Upper lobe of left lung (tissue), 6 donors: ENCODE measurements around the gene AFF4. TPM values are rescaled to one million over a fixed set of nuclear protein-coding genes. Genes with fewer than 3 reads are reported as not detected.
A peak's percentile ranks its signal among the peaks of the same experiment; 100 is the strongest.
"Not testable (repeated sequence)": the region's sequence is repeated elsewhere in the genome, so short reads cannot be mapped to it uniquely, and the experiment has no call there.

ENCODE experiments used
- ATAC-seq, 2 donors: fragments of 200-7000 bp; cut with Tn5 transposase; one replicate each; pipeline ENCODE4 v1.9.1; 2022; ENCODE audit warnings: mild to moderate bottlenecking in 2 of 2, moderate library complexity in 2 of 2; ENCODE audit not compliant: low FRiP score in 2 of 2
- DNase-seq, 2 donors: peaks; one replicate each; pipeline ENCODE4 v3.0.0-alpha.2; 2019 to 2020
- H3K27ac ChIP-seq, 4 donors: fragments of 200-600 bp; sonication (generic); one replicate each; pipeline ENCODE4 v1.5.1; 2016 to 2019
- H3K27me3 ChIP-seq, 4 donors: fragments of 200-600 bp; sonication (generic); one replicate each; pipeline ENCODE4 v1.5.1; 2017 to 2019
- H3K36me3 ChIP-seq, 4 donors: fragments of 200-600 bp; sonication (generic); one replicate each; pipeline ENCODE4 v1.5.1; 2016 to 2019
- H3K4me1 ChIP-seq, 4 donors: fragments of 200-600 bp; sonication (generic); one replicate each; pipeline ENCODE4 v1.5.1; 2018 to 2019
- H3K4me3 ChIP-seq, 4 donors: fragments of 200-600 bp; sonication (generic); one replicate each; pipeline ENCODE4 v1.5.1; 2017 to 2019; ENCODE audit warnings: mild to moderate bottlenecking in 2 of 4, moderate library complexity in 1 of 4
- H3K9me3 ChIP-seq, 4 donors: fragments of 200-600 bp; sonication (generic); one replicate each; pipeline ENCODE4 v1.5.1; 2018 to 2019
- CTCF ChIP-seq, 6 experiments: fragments of 450-650 bp in 4 of 6; fragments of 200-600 bp in 2 of 6; sonication (generic) in 2 of 6; IDR thresholded peaks; one replicate each; pipeline ENCODE4 v1.5.1; 2016 to 2019; ENCODE audit warnings: antibody characterized with exemption in 6 of 6
- EP300 ChIP-seq, 4 donors: sonication (generic); formaldehyde crosslinking; IDR thresholded peaks; one replicate each; pipeline ENCODE4 v1.5.1; 2017; ENCODE audit warnings: antibody characterized with exemption in 4 of 4, control low read depth in 2 of 4
- POLR2A ChIP-seq, 4 donors: fragments of 450-650 bp; IDR thresholded peaks; one replicate each; pipeline ENCODE4 v1.5.1; 2016 to 2017; ENCODE audit warnings: antibody characterized with exemption in 4 of 4, mild to moderate bottlenecking in 2 of 4
- POLR2AphosphoS5 ChIP-seq, 2 donors: sonication (generic); formaldehyde crosslinking; IDR thresholded peaks; one replicate each; pipeline ENCODE4 v1.5.1; 2017; ENCODE audit warnings: antibody characterized with exemption in 2 of 2
- WGBS, 2 donors: methylation state at CpG; one replicate each; pipeline ENCODE4 v1.1.5; 2017 to 2018; 5-methylcytosine and 5-hydroxymethylcytosine counted together
- total RNA-seq, 6 donors: library from RNA; depleted of rRNA in 4 of 6; stranded (reverse); fragments of >200 nt in 4 of 6; gene quantifications; one replicate each; pipeline versions ENCODE4 v1.1.0 to v1.2.1, GENCODE V29; 2016 to 2021
- donor health status: DM: no; HTN: no; CAD: no; lungs with moderate emphysema.
- donor health status: DM: no; HTN: yes; CAD: no; lungs with severe emphysema.

The AFF4 gene
- total RNA-seq, 6 donors from 2014 or later: 60.8 to 94.5 (median 72.8) TPM

GRCh38 chr5:132998556-132998955 lies 35.1 kb upstream of the AFF4 start:
- H3K27me3 ChIP-seq: no peaks in the 10 kb centered on the region
- ATAC-seq: peak in 1 of 2 donors; percentile 29
- peaks cover 3 to 38% (median 14%) of the 10 kb centered on the region in 4 donors for H3K36me3 ChIP-seq
- no peak for DNase-seq
- no peak overlapping the region for H3K27ac ChIP-seq
- WGBS, 2 donors: 90 to 97% methylated on average over 2 of the region's 2 CpGs
- H3K9me3 ChIP-seq: no peaks in the 10 kb centered on the region
- no peak overlapping the region for H3K4me3 ChIP-seq
- TF ChIP-seq EP300 (IDR thresholded peaks at IDR 0.05) (no peak), CTCF (IDR thresholded peaks at IDR 0.05) (no peak), POLR2AphosphoS5 (IDR thresholded peaks at IDR 0.05) (no peak), POLR2A (IDR thresholded peaks at IDR 0.05) (no peak)
- H3K4me1 ChIP-seq: no peaks in the 10 kb centered on the region

- Histone ChIP-seq H3K27ac (no peak overlapping the region), H3K9me3 (no peaks in the 10 kb centered on the region), H3K4me3 (no peak overlapping the region), H3K27me3 (no peaks in the 10 kb centered on the region), H3K4me1 (no peaks in the 10 kb centered on the region), H3K36me3 (peaks cover 0 to 24% (median 5%) of the 10 kb centered on the region in 4 donors)
- no peak for DNase-seq
- TF ChIP-seq EP300 (IDR thresholded peaks at IDR 0.05): no peak
- no peak for TF ChIP-seq POLR2AphosphoS5 (IDR thresholded peaks at IDR 0.05)
- no peak for TF ChIP-seq CTCF (IDR thresholded peaks at IDR 0.05)
- TF ChIP-seq POLR2A (IDR thresholded peaks at IDR 0.05): no peak
- 69 to 77% methylated on average over 1 of the region's 1 CpG for WGBS, 2 donors
- ATAC-seq: no peak
Measured at GRCh38 chr5:132996307-132996706, 32.9 kb upstream of the AFF4 start.

GRCh38 chr5:132987531-132988408 lies 24.3 kb upstream of the AFF4 start:
- no peak for DNase-seq

GRCh38 chr5:132982971-132983370 lies 19.5 kb upstream of the AFF4 start:
- WGBS, 2 donors: 92% methylated on average over 19 of the region's 30 CpGs; no CpG with 5 or more reads in 1 of the 2 donors
- not testable (repeated sequence) for H3K9me3 ChIP-seq, H3K27ac ChIP-seq, H3K4me1 ChIP-seq, H3K27me3 ChIP-seq, H3K36me3 ChIP-seq, ATAC-seq, H3K4me3 ChIP-seq
- DNase-seq: peak in 1 of 2 donors; percentile 71

More at GRCh38 chr5:132987531-132988408, 24.3 kb upstream of the AFF4 start:
- H3K9me3 ChIP-seq: no peaks in the 10 kb centered on the region
- TF ChIP-seq POLR2AphosphoS5 (IDR thresholded peaks at IDR 0.05) (no peak), EP300 (IDR thresholded peaks at IDR 0.05) (no peak), POLR2A (IDR thresholded peaks at IDR 0.05) (no peak), CTCF (IDR thresholded peaks at IDR 0.05) (no peak)
- H3K4me1 ChIP-seq: no peaks in the 10 kb centered on the region
- H3K36me3 ChIP-seq: no peaks in the 10 kb centered on the region
- H3K27me3 ChIP-seq: no peaks in the 10 kb centered on the region
- 91 to 93% methylated on average over 28 of the region's 28 CpGs for WGBS, 2 donors
- no peak overlapping the region for H3K4me3 ChIP-seq
- ATAC-seq: no peak
- H3K27ac ChIP-seq: no peak overlapping the region

GRCh38 chr5:132981288-132981687 lies 17.9 kb upstream of the AFF4 start:
- Histone ChIP-seq H3K4me3 (no peak overlapping the region), H3K27ac (no peak overlapping the region), H3K4me1 (no peaks in the 10 kb centered on the region), H3K36me3 (no peaks in the 10 kb centered on the region), H3K9me3 (peaks cover 0 to 4% (median 0%) of the 10 kb centered on the region in 4 donors), H3K27me3 (no peaks in the 10 kb centered on the region)
- WGBS, 2 donors: 85 to 92% methylated on average over 3 of the region's 3 CpGs
- ATAC-seq (no peak), DNase-seq (no peak)
- no peak for TF ChIP-seq CTCF (IDR thresholded peaks at IDR 0.05)
- TF ChIP-seq POLR2AphosphoS5 (IDR thresholded peaks at IDR 0.05): no peak
- no peak for TF ChIP-seq POLR2A (IDR thresholded peaks at IDR 0.05)
- TF ChIP-seq EP300 (IDR thresholded peaks at IDR 0.05): no peak
